Measurements from ENCODE around the gene EFNA1. TPM values are rescaled to one million over a fixed set of nuclear protein-coding genes. Genes with fewer than 3 reads are reported as not detected.

The EFNA1 gene
- total RNA-seq, 1 experiment from 2014 or later, result 49.9 TPM

DNA sequence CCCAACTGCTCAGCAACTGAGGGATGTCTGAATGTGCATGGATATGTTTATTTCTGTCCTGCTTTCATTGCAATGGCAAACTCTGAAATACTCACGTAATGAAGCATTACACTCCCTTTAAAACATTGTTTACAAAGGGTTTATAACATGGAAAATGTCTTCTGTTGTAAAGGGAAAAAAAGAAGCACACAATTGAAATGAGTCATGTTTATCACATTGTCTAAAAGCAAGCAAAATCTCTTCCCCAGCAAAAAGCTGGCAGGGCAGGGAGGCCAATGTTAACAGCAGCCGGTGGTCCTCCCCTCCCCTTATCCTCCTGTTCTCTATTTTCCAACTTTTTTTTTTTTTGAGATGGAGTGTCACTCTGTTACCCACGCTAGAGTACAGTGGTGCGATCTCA is 3.9 kb upstream of the EFNA1 start:
- peak; percentile 12 for ATAC-seq
- ChIA-PET CTCF (interaction anchor here (0.5 to 0.6 kb wide), 3 partner anchors 26 to 44 kb away, joined by 3 to 4 read pairs (median 3); no protein-coding TSS in a partner anchor), POLR2A (ENCODE audit: unreplicated experiment) (interaction anchor here (0.6 kb wide), 1 partner anchor 32 kb away, joined by 3 read pairs; no protein-coding TSS in a partner anchor)
- Histone ChIP-seq H4K20me1 (ENCODE audit: low read length) (0 out of 2 replicates have a peak, but pooled peaks cover 6% of the 10 kb centered on the region), H3K27me3 (ENCODE audit: low read length) (no peaks in the 10 kb centered on the region), H3K4me3 (ENCODE audit: low read length) (no peak overlapping the region), H3K9me3 (ENCODE audit: low read length) (no peaks in the 10 kb centered on the region), H3K4me2 (ENCODE audit: low read length) (0 out of 2 replicates have a peak overlapping the region, but pooled peaks have one; percentile 27), H3K4me1 (ENCODE audit: insufficient read depth, low read length) (peaks cover 40% of the 10 kb centered on the region), H3F3A (ENCODE audit: low read length, unreplicated experiment) (no peaks in the 10 kb centered on the region), H3K9me2 (replicated peaks; ENCODE audit: low read length) (no peaks in the 10 kb centered on the region), H3K9ac (ENCODE audit: low read length) (no peak overlapping the region), H3K36me3 (ENCODE audit: low read depth, low read length) (no peaks in the 10 kb centered on the region), H3K79me2 (ENCODE audit: low read length) (peaks cover 11% of the 10 kb centered on the region), H3K27ac (ENCODE audit: low read length) (peak overlapping the region; percentile 14), H2AFZ (ENCODE audit: low read length) (no peak overlapping the region)
- no peak for TF ChIP-seq EZH2phosphoT487 (IDR thresholded peaks at IDR 0.05; ENCODE audit: borderline replicate concordance, low read length)
- TF ChIP-seq, protein P1, sequence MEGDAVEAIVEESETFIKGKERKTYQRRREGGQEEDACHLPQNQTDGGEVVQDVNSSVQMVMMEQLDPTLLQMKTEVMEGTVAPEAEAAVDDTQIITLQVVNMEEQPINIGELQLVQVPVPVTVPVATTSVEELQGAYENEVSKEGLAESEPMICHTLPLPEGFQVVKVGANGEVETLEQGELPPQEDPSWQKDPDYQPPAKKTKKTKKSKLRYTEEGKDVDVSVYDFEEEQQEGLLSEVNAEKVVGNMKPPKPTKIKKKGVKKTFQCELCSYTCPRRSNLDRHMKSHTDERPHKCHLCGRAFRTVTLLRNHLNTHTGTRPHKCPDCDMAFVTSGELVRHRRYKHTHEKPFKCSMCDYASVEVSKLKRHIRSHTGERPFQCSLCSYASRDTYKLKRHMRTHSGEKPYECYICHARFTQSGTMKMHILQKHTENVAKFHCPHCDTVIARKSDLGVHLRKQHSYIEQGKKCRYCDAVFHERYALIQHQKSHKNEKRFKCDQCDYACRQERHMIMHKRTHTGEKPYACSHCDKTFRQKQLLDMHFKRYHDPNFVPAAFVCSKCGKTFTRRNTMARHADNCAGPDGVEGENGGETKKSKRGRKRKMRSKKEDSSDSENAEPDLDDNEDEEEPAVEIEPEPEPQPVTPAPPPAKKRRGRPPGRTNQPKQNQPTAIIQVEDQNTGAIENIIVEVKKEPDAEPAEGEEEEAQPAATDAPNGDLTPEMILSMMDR (conservative IDR thresholded peaks at IDR 0.05; ENCODE audit: low read depth, low read length), result no peak
- TF ChIP-seq EZH2 (IDR thresholded peaks at IDR 0.05; ENCODE audit: low read length, unreplicated experiment), result no peak
- intact Hi-C loops (cut with micrococcal nuclease), result loop anchor here (1.0 kb wide), 1 partner anchor 30 kb away; no protein-coding TSS in a partner anchor
- DNase-seq, result peak; percentile 70
- no TSS peak for BruUV-seq (replicated peaks)

DNA sequence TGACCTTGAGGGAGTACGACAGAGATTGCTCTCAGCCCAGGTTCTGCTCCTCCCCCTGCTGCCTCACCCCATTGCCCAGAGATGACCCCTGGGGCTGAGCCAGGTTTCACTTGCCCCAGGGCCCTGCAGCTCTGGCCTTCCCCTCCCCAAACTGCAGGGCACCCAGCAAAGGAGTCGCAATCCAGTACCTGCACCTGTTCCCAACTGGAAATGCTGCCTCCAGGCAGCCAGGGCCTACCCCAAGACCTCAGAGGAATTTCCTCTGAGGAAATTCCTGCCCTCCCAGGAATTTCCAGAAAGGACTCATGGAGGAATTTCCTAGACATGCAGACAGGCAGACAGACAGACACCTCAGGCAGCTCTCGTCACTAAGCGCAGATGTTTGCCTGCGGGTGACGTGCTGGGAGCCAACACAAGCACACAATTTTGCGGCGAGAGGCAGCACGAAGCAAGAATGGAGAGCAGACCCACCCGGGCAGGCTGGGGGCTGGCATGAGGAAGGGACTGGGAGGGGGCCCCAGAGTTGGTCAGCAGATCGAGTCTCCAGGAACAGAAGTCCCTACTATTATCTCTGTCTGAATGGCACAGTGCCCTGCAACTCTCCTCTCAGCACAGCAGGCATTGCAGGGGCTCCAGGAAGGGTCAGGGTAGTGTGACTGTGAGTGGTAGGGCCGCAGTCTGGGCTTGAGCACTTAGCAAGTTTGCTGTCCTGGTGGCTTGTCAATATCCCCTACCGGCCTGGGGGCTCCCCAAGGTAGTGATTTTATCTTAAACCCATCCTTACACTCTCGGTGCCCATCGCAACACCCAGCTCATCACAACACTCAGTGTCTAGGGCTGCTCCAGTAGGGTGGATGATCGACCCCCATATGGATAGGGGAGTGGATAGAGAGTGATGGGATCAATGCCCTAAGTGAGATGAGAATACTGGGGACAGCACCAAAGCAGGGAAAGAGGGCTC is 2.9 kb upstream of the EFNA1 start:
- ChIA-PET CTCF (interaction anchor here (0.5 to 1.3 kb wide), 4 partner anchors 27 to 43 kb away, joined by 3 to 5 read pairs (median 4); no protein-coding TSS in a partner anchor), POLR2A (ENCODE audit: unreplicated experiment) (interaction anchor here (0.6 to 1.0 kb wide), 2 partner anchors 10 to 31 kb away, joined by 3 to 4 read pairs; no protein-coding TSS in a partner anchor)
- no peak overlapping the region for H3K4me2 ChIP-seq (ENCODE audit: low read length)
- no peaks in the 10 kb centered on the region for H3K36me3 ChIP-seq (ENCODE audit: low read depth, low read length)
- H3K9ac ChIP-seq (ENCODE audit: low read length), result no peak overlapping the region
- H2AFZ ChIP-seq (ENCODE audit: low read length), result no peak overlapping the region
- 0 out of 2 replicates have a peak overlapping the region, but pooled peaks have one; percentile 6 for H3K27ac ChIP-seq (ENCODE audit: low read length)
- TF ChIP-seq, protein P1 (conservative IDR thresholded peaks at IDR 0.05; ENCODE audit: low read depth, low read length), result no peak
- TF ChIP-seq EZH2 (IDR thresholded peaks at IDR 0.05; ENCODE audit: low read length, unreplicated experiment) (no peak), EZH2phosphoT487 (IDR thresholded peaks at IDR 0.05; ENCODE audit: borderline replicate concordance, low read length) (no peak)
- H3K27me3 ChIP-seq (ENCODE audit: low read length), result no peaks in the 10 kb centered on the region
- H3K79me2 ChIP-seq (ENCODE audit: low read length), result peaks cover 14% of the 10 kb centered on the region
- BruUV-seq (replicated peaks), result no TSS peak
- H4K20me1 ChIP-seq (ENCODE audit: low read length), result 0 out of 2 replicates have a peak, but pooled peaks cover 6% of the 10 kb centered on the region
- H3K4me3 ChIP-seq (ENCODE audit: low read length), result no peak overlapping the region
- DNase-seq, result peak; percentile 34
- H3F3A ChIP-seq (ENCODE audit: low read length, unreplicated experiment), result no peaks in the 10 kb centered on the region
- intact Hi-C loops (cut with micrococcal nuclease), result no loop called here
- H3K9me3 ChIP-seq (ENCODE audit: low read length), result no peaks in the 10 kb centered on the region
- H3K4me1 ChIP-seq (ENCODE audit: insufficient read depth, low read length), result peaks cover 49% of the 10 kb centered on the region
- no peak for ATAC-seq
- H3K9me2 ChIP-seq (replicated peaks; ENCODE audit: low read length), result no peaks in the 10 kb centered on the region

All from PC-3 (cell line).